GM23248 (cell line): ENCODE results near the gene SCAPER.

Source experiments
- EZH2 ChIP-seq: fragments of 200-600 bp; sonication (generic); IDR thresholded peaks from 2 replicates; pipeline ENCODE4 v1.6.1; 2018; ENCODE audit warnings: antibody characterized with exemption, mild to moderate bottlenecking; ENCODE audit not compliant: insufficient read depth, poor library complexity, severe bottlenecking
- EZH2phosphoT487 ChIP-seq: fragments of 200-600 bp; sonication (generic); IDR thresholded peaks from 2 replicates; pipeline ENCODE4 v1.6.1; 2018; ENCODE audit warnings: antibody characterized with exemption, moderate library complexity, mild to moderate bottlenecking, low read depth; ENCODE audit not compliant: insufficient read depth

DNA sequence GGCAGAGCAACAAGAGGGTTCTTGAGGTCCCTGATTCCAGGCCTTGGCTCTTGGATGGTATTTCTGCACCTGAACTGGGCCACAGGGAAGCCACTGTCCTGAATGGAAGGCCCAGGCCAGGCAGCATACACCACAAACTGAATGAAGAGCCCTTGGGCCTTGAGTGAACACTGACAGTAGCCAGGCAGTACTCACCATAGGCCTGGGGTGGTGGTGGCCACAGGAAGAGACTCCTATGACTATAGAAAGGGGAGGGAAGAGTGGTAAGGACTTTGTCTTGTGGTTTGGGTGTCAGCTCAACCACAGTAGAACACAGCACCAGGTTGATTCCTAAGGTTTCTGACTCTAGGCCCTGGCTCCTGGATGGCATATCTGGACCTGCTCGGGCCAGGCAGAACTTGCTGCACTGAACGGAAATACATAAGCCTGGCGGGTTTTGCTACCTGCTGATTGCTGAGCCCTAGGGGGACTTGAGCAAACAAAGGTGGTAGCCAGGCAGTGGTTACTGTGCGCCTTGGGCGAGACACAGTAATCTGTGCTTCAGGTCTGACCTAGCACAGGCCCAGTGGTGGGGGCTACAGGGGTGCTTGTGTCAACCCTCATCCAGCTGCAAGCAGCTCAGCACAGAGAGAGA lies 327.1 kb downstream of the SCAPER start:
- TF ChIP-seq EZH2, result no peak
- no peak for TF ChIP-seq EZH2phosphoT487
